Body of pancreas (tissue), 4 donors: ENCODE measurements around the gene ADK. TPM values are rescaled to one million over a fixed set of nuclear protein-coding genes. Genes with fewer than 3 reads are reported as not detected.

ENCODE experiments used
- ATAC-seq: fragments of 150-250 bp; one replicate; pipeline ENCODE4 v1.9.1; 2016
- DNase-seq, 4 donors: peaks; one replicate each; pipeline ENCODE4 v3.0.0-alpha.2; 2019
- H3K27ac ChIP-seq, 4 donors: fragments of 200-600 bp; sonication (generic); 1 replicate in 3 of 4; 2 replicates in 1 of 4; pipeline versions ENCODE4 v1.5.1 to v1.6.1; 2016 to 2019; ENCODE audit warnings: mild to moderate bottlenecking in 1 of 4, mixed read lengths in 1 of 4, moderate library complexity in 1 of 4
- H3K27me3 ChIP-seq, 2 donors: fragments of 200-600 bp; sonication (generic); one replicate each; pipeline ENCODE4 v1.6.0; 2016; ENCODE audit warnings: mild to moderate bottlenecking in 1 of 2
- H3K36me3 ChIP-seq, 2 donors: fragments of 200-600 bp; sonication (generic); replicated peaks in 1 of 2; 2 replicates each; pipeline ENCODE4 v1.5.1; 2016; ENCODE audit warnings: low read depth in 2 of 2; ENCODE audit not compliant: insufficient read depth in 1 of 2
- H3K4me1 ChIP-seq: fragments of 200-600 bp; sonication (generic); one replicate; pipeline ENCODE4 v1.6.0; 2016
- H3K4me3 ChIP-seq, 2 donors: fragments of 200-600 bp; sonication (generic); 1 replicate in 1 of 2; 2 replicates in 1 of 2; pipeline ENCODE4 v1.5.1; 2016 to 2019
- H3K9me3 ChIP-seq, 3 donors: fragments of 200-600 bp; sonication (generic); 1 replicate in 2 of 3; 2 replicates in 1 of 3; pipeline ENCODE4 v1.5.1; 2016
- POLR2A ChIP-seq, 3 donors: fragments of 450-650 bp; IDR thresholded peaks; one replicate each; pipeline ENCODE4 v1.6.1; 2016; ENCODE audit warnings: antibody characterized with exemption in 3 of 3, mild to moderate bottlenecking in 2 of 3
- WGBS, 2 donors: methylation state at CpG; one replicate each; pipeline ENCODE4 v1.1.5; 2017; 5-methylcytosine and 5-hydroxymethylcytosine counted together
- intact Hi-C: fragments of 100-400 bp; cut with DNase I; formaldehyde crosslinking; loops from one replicate; pipeline ENCODE4 v1.15.1; 2023
- total RNA-seq, 2 donors: library from RNA; depleted of rRNA; stranded (reverse); fragments of >200 nt; gene quantifications; one replicate each; pipeline ENCODE4 v1.1.0, GENCODE V29; 2016
- TF ChIP-seq, protein P1 (sequence below), 7 experiments: fragments of 450-650 bp in 4 of 7; fragments of 200-600 bp in 3 of 7; sonication (generic) in 3 of 7; IDR thresholded peaks; one replicate each; pipeline ENCODE4 v1.5.1; 2016 to 2019; ENCODE audit warnings: antibody characterized with exemption in 7 of 7

Gene ADK
- total RNA-seq, 2 donors from 2014 or later: 12.9 to 18.7 TPM

DNA sequence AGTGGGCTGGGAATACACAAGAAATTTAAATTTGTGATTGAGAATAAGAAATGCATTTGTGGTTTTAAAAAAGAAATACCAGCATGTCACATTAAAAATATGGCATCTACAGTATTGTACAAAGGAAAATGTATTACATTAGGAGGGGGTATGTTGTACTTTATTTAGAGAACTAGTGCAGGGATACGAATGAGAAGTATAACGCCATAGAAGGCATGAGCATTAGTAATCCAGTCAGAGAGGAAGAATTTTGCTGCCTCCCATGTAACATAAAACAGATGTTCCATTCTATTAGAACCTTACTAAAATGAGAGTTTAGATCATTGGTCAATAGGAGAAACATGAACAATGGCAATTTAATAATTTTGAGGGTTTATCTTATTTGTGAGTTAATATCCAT, 182.2 kb downstream of the ADK start:
- no peak for ATAC-seq

DNA sequence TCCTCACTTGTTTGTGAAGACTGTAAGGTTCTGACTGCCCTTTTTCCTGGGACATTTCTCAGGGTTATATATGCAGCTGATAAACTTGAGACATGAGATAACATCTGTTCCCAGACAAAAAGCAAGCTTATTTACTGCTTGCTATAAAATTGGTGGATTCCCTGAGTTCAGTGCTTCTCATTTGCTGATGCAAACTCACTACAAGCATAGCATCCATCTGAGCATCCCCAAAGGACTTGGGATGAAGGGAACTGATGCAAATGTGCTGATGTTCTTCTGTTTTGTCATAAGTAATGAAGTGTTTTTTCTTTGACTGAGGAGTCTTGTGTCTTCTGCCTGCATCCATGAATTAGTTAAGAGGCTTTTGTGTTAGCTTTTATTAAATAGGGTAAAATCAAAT, 183.2 kb downstream of the ADK start:
- Histone ChIP-seq H3K27ac (no peak overlapping the region), H3K4me1 (peaks cover 5% of the 10 kb centered on the region), H3K4me3 (no peak overlapping the region), H3K36me3 (no peaks in the 10 kb centered on the region), H3K9me3 (no peaks in the 10 kb centered on the region), H3K27me3 (no peaks in the 10 kb centered on the region)
- intact Hi-C loops: no loop called here
- TF ChIP-seq, protein P1, sequence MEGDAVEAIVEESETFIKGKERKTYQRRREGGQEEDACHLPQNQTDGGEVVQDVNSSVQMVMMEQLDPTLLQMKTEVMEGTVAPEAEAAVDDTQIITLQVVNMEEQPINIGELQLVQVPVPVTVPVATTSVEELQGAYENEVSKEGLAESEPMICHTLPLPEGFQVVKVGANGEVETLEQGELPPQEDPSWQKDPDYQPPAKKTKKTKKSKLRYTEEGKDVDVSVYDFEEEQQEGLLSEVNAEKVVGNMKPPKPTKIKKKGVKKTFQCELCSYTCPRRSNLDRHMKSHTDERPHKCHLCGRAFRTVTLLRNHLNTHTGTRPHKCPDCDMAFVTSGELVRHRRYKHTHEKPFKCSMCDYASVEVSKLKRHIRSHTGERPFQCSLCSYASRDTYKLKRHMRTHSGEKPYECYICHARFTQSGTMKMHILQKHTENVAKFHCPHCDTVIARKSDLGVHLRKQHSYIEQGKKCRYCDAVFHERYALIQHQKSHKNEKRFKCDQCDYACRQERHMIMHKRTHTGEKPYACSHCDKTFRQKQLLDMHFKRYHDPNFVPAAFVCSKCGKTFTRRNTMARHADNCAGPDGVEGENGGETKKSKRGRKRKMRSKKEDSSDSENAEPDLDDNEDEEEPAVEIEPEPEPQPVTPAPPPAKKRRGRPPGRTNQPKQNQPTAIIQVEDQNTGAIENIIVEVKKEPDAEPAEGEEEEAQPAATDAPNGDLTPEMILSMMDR (IDR thresholded peaks at IDR 0.05): no peak
- no peak for TF ChIP-seq POLR2A (IDR thresholded peaks at IDR 0.05)
- no peak for DNase-seq
- no peak for ATAC-seq

More for the DNA sequence above, 182.2 kb downstream of the ADK start:
- Histone ChIP-seq H3K36me3 (no peaks in the 10 kb centered on the region), H3K9me3 (no peaks in the 10 kb centered on the region), H3K4me3 (no peak overlapping the region), H3K4me1 (peaks cover 5% of the 10 kb centered on the region), H3K27me3 (no peaks in the 10 kb centered on the region), H3K27ac (no peak overlapping the region)
- no peak for DNase-seq
- no peak for TF ChIP-seq POLR2A (IDR thresholded peaks at IDR 0.05)
- TF ChIP-seq, protein P1 (IDR thresholded peaks at IDR 0.05): no peak
- intact Hi-C loops: no loop called here
- 88 to 91% methylated on average over 2 of the region's 2 CpGs for WGBS, 2 donors

DNA sequence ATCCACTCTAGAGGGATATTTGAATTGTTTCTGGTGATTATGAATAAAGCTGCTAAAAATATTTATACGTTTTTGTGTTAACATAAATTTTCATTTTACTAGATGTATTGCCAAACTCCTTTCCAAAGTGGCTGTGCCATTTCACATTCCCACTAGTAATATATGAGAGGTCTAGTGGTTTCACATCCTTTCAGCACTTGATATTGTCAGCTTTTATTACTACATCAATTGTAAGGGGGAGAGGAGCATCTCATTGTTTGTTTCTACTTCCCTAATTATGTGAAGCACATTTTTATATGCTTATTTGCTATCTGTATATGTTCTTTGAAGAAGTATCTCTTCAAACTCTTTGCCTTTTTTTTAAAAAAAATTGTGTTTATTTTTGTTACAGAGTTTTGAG, 184.5 kb downstream of the ADK start:
- WGBS, 2 donors: 83 to 87% methylated on average over 1 of the region's 1 CpG

DNA sequence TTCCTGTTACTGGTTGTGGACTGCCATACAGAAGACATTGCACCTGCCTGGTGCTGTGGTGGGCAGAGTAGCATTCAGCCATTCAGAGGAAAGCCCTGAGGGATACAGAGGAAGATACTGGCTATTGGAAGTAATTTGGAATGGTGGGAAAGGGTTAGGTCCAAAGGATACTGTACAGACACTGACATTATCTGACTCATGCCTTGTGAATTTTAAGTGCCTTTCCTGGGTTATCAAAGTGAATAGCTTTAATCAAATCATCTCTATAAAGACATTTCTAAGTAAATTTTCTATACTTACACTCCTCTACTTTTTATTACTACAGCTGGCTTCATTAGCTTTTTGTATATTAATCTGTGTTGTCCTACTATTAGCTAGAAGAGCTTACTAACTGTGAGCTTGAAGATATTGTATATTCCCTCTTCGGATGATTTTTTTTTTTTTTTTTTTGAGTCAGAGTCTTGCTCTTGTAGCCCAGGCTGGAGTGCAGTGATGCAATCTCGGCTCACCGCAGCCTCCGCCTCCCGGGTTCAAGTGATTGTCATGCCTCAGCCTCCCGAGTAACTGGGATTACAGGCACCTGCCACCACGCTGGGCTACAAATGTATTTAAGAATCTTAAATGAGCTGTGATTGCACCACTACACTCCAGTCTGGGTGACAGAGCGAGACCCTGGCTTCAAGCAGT, 186.5 kb downstream of the ADK start:
- DNase-seq (no peak), ATAC-seq (no peak)
- intact Hi-C loops: no loop called here
- H3K27ac ChIP-seq: no peak overlapping the region
- peaks cover 5% of the 10 kb centered on the region for H3K4me1 ChIP-seq
- no peaks in the 10 kb centered on the region for H3K36me3 ChIP-seq
- no peak for TF ChIP-seq POLR2A (IDR thresholded peaks at IDR 0.05)
- TF ChIP-seq, protein P1 (IDR thresholded peaks at IDR 0.05): no peak
- no peak overlapping the region for H3K4me3 ChIP-seq
- WGBS, 2 donors: 94 to 96% methylated on average over 8 of the region's 8 CpGs
- H3K27me3 ChIP-seq: no peaks in the 10 kb centered on the region
- H3K9me3 ChIP-seq: no peaks in the 10 kb centered on the region

More for the DNA sequence above, 184.5 kb downstream of the ADK start:
- intact Hi-C loops: no loop called here
- H3K27ac ChIP-seq: no peak overlapping the region
- no peak overlapping the region for H3K4me3 ChIP-seq
- peaks cover 5% of the 10 kb centered on the region for H3K4me1 ChIP-seq
- DNase-seq: no peak
- ATAC-seq: no peak
- no peaks in the 10 kb centered on the region for H3K36me3 ChIP-seq
- no peak for TF ChIP-seq POLR2A (IDR thresholded peaks at IDR 0.05)
- TF ChIP-seq, protein P1 (IDR thresholded peaks at IDR 0.05): no peak
- no peaks in the 10 kb centered on the region for H3K27me3 ChIP-seq
- no peaks in the 10 kb centered on the region for H3K9me3 ChIP-seq

DNA sequence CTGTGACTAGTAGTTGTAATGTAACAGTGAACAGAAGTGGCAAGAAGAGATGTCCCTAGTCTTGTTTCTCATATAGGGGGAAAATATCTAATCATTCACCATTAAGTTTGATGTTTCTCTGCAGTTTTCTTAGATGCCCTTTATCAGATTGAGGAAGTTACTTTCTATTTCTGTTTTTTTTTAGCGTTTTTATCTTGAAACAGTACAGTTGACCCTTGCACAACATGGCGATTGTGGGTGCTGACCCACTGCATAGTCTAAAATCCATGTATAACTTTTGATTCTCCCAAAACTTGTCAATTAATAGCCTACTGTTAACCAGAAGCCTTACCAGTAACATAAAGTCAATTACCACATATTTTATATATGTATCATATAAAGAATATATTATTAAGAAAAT, 192.0 kb downstream of the ADK start:
- Histone ChIP-seq H3K27me3 (no peaks in the 10 kb centered on the region), H3K36me3 (no peaks in the 10 kb centered on the region), H3K9me3 (peaks cover 0 to 2% (median 0%) of the 10 kb centered on the region in 3 donors), H3K4me3 (no peak overlapping the region), H3K27ac (no peak overlapping the region), H3K4me1 (no peaks in the 10 kb centered on the region)
- no peak for ATAC-seq
- DNase-seq: no peak
- WGBS, 2 donors: 90% methylated on average over 2 of the region's 2 CpGs
- intact Hi-C loops: no loop called here
- TF ChIP-seq, protein P1 (IDR thresholded peaks at IDR 0.05): no peak
- TF ChIP-seq POLR2A (IDR thresholded peaks at IDR 0.05): no peak
